EH (cell line): ENCODE measurements around the gene SEMA3F.

Experiments
- DNase-seq: peaks from one replicate; pipeline ENCODE4 v3.0.0-alpha.2; 2015; ENCODE audit warnings: low read depth

Gene SEMA3F

DNA sequence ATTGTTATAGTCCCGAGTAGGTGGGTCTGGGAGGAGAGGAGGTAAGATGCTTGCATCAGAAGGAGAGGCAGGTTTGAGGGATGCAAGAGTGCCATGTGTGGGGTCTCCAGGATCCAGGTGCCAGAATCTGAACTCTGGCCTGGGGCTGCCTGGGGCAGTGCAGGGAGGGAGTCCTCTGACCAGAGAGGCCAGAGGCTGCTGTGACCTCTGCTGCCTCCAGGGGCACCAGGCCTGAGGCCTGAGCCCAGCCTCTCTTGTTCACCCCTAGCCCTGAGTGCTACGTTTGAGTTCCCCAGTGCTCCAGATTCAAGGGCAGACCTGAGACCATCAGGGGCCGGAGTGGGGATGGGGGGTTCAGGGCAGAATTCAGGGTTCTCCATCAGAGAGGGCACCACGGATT lies 57.4 kb downstream of the SEMA3F start:
- DNase-seq, result no peak

DNA sequence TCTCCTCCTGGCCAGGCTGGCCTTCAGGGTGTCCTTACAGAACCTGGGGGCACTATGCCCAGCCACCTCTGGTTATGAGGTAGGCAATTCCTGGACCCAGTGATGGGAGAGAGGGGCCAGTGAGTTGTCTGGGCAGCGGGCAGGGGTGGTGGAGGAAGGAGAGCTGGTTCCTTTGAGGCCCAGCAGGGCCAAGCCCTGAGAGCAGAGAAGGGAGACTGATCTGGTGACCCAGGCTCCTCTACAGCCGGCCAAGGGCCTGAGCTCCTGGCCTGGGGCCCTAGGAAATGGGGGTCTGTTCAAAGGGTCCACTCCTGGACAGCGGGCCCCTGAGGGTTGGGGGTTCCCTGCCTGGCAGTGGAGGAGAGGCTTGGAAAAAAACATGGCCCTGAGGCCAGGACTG lies 57.8 kb downstream of the SEMA3F start:
- DNase-seq, result no peak

DNA sequence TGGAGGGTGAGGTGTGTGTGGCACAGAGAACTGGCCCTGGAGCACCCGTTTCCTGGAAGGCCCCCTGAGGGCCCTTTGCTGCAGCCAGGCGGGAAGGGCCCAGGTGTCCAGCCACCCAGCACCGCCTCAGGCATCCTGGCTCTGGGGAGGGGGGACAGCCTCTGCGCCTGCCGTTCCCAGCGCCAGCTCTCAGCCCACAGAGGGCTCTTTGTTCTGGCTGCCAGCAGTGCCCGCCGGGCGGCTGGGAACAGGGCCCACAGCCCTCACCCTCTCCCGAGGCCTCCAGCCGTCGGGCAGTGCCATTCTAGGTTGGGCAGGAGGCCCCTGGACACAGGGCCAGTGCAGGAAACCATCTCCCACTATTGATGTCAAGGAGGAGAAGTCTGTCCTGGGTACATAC lies 58.2 kb downstream of the SEMA3F start:
- DNase-seq, result no peak

DNA sequence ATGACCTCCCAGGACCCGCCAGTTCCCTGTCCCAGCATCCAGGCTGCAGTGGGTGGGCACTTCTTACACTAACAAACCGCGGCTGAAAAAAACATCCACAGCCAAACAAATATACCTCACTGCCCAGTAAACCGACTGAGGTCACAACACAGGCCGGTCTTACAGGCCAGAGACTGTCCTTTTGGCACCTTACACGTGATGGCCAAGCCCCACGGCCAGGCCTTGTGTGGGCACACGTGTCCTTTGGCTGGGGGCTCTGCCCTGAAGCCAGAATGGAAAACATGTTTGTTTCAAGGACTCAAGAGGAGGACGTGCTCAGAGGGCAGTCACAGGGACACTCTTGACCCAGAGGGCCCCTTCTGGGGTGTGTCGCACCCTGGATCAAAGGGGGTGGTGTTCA lies 59.7 kb downstream of the SEMA3F start:
- no peak for DNase-seq

DNA sequence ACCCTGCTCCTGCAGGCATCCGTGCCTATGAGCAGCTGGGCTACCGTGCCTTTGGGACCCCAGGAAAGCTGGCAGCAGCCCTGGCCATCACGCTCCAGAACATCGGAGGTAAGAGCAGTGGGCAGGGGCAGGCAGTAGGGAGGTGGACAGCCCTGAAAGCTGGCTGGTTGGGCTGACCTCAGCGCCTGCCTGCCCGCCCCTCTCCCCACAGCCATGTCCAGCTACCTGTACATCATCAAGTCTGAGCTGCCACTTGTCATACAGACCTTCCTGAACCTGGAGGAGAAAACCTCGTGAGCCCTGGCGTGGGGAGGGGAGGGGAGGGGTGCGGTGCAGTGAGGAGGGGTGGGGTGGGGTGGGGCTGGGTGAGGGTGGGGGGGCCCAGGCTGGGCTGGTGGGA lies 60.4 kb downstream of the SEMA3F start:
- DNase-seq, result no peak

DNA sequence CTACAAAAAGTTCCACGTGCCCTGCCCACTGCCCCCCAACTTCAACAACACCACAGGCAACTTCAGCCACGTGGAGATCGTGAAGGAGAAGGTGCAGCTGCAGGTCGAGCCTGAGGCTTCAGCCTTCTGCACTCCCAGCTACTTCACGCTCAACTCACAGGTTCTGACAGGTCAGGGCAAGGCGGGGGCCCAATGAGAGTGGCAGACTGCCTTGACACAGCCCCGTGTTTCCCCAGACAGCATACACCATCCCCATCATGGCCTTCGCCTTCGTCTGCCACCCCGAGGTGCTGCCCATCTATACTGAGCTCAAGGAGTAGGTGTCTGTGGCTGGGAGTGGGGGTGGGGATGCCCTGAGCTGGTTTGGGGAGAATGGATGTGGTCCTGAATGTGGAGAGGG lies 62.6 kb downstream of the SEMA3F start:
- no peak for DNase-seq

DNA sequence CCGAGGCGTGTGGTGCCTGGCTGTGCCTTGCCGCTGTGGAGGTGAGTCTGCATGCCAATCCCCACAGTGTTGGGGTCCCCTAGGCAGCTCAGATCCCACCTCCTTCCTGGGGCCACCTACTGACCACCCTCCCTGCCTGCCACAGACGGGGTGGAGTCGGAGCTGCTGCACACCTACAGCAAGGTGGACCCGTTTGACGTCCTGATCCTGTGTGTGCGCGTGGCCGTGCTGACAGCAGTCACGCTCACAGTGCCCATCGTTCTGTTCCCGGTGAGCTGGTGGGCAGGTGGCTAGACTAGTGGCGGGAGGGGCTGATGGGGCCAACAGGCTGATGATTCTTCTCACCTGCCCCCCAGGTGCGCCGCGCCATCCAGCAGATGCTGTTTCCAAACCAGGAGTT lies 63.3 kb downstream of the SEMA3F start:
- DNase-seq, result no peak

DNA sequence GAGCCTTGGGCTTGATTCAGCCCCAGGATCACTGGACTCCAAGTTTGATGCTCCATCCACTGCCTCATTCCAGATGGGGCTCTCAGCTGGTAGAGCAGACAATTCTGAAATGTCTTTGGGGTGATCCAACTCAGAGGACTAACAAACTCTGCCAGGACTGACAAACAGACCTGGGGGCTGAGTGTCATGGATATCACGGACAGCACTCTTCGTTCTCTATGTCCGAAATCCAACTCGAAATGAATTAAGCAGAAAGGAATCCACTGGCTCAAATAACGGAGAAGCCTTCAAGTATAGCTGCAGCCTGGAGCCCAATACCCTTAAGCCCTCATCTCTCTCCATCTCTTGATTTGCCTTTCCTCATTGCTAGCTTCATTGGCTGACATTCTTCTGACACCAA lies 64.2 kb downstream of the SEMA3F start:
- DNase-seq, result no peak

DNA sequence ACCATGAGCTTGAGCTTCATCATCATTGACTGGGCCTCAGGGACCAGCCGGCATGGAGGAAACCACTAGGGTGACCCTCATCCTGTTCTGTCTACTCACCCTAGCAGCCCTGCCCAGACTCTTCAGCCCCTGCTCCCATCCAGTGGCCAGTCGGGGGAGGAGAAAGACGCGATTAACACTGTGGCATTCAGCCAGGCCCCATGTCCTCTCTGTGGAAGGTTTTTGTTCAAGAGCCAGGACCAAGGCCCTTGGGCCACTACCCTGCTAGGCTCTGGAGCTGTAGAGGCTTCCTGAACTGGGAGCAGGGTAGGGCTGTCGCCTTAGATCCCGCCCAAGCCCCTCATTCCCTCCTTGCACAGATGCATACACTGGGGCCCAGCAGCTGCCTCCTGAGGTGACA lies 65.0 kb downstream of the SEMA3F start:
- no peak for DNase-seq

DNA sequence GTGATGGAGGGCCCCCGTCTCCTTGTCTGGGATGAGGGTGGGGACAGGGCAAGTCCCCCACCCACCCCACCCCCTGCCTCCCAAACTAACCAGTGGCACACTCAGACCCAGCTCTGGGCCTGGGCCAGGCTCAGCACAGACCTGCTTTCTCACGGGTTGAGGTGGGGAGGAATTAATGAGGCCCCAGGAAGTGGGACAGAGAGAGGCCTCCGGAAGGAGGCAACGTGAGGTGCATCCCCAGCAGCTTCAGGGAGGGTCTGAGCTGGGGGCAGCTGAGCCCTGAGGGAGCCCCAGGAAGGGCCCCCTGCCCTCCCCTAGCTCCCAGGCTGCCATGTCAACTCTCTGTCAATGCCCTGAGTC lies 65.9 kb downstream of the SEMA3F start:
- no peak for DNase-seq

DNA sequence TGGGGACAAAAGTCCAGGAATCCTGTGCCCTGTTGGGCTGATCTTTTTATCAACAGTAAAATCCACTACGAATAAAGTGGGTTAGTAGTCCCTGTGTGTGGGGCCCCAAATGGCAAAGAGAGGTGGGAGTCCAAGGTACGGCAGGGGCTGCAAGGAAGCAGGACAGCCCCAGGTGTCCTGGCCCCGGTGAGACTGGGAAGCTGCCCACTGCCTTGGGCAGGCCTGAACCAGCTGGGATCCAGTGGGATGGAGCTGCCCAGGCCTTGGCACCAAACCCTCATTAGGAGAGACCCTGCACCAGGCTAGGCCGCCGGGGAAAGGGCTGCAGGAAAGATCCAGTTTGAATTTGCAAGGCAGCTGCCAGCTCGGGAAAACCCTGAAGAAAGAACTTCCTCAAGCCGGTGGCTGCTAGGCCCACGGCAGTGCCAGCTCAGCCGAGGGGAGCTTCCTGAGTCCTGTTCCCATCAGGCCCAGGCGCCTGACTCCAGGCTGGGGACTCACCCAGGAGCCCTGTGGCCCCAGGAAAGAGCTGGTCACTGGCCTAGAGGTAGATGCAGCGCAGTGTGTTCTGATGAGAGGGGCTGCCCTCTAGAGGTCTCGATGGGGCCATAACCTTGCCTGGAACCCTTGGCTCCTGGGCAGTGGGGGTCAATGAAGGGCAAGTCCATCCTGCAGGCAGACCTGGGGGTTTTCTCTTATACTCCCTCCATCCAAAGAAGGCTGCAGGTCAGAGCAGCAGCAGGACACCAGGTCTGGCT lies 66.5 kb downstream of the SEMA3F start:
- no peak for DNase-seq

DNA sequence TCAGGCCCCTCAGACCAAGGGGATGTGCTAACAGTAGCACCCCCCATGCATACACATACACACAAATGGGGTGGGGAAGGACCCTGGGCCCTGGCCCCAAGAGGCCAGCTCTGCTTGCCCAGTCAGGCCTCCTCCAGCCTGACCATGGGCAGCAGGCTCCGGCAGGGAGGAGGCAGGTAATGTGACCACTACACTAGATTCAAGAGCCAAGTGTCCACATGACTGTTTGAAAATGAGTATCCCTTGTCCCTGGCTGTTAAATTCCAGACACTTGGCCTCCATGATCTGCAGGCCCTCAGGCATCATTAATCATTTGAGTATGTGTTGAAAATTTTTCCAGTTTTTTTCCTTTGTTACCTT lies 67.0 kb downstream of the SEMA3F start:
- no peak for DNase-seq

DNA sequence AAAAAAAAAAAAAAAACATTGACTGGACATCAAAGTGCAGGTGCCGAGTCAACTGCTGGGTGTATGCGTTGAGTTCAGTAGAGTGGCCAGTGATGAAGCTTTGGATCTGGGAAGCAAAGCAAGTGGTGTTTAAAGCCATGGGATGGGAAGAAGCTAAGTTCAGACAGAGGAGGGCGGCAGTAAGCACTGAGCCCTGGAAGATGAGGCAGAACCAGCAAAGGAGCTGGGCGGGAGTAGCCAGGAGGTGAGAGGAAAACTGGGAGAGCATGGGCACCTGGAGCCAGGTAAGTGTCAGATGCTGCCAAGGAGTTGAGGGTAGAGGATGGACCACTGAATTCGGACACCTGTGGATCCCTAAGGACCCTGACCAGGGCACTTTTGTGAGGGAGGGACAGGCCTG lies 69.5 kb downstream of the SEMA3F start:
- DNase-seq, result no peak

DNA sequence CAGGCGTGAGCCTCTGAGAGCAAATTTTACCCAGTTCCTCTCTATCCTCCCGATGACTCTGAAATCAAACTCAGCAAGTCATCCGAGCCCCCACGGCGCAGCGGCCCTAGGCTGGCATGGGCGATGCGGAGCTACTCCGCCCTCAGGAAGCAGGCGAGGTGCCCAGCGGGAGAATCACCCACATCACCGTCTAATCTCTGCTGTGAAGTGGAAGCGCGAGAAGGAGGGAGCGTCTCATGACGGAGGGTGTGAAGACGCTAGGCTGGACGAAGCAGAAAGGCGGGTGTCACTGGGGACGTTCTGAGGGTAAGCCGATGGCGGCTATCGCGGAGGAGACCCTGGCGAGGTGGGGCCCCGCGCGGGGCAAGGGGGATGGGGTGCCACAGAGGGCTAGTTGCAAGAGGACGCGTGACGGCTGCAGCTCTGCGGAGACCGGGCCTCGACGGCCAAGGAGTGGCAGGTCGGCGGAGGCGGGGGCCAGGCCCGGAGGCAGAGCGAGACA lies 71.8 kb downstream of the SEMA3F start:
- peak; percentile 59 for DNase-seq

DNA sequence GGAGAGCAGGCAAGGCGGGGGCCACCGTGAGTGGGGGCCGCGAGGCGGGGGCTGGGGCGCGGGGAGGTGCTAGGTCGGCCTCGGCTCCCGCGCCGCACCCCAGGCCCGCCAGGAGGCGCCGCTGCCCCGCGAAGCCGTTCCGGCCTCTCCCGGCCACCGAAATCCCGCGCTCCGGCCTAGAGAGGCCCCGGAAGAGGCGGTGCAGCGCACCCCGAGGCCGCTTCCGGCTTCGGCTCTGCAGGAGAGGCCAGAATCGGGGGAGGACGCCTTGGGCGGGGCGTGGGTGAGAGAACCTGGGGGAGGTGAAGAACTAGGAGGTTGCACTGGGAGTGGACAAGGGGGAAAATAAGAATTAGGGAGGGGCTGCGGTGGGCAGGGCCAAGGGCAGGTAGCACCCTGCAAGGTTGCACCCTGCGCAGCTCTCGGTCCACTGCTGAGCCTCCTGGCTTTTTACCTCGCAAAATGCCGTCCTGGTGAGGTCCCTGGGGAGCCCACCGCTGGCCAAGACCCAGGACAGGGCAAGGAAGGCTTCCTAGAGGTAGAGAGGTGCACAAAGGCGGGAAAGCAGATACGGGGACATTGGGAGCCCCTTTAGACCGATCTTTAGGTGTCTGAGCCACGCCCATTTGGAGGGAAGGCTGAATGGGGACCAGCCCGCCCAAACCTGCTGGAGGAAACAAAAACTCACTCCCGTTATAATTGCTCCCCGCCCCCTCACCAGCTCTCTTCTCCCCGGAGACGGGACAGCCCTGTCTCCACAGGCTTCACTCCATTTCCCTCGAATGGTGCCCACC lies 72.5 kb downstream of the SEMA3F start:
- DNase-seq, result peak; percentile 89

DNA sequence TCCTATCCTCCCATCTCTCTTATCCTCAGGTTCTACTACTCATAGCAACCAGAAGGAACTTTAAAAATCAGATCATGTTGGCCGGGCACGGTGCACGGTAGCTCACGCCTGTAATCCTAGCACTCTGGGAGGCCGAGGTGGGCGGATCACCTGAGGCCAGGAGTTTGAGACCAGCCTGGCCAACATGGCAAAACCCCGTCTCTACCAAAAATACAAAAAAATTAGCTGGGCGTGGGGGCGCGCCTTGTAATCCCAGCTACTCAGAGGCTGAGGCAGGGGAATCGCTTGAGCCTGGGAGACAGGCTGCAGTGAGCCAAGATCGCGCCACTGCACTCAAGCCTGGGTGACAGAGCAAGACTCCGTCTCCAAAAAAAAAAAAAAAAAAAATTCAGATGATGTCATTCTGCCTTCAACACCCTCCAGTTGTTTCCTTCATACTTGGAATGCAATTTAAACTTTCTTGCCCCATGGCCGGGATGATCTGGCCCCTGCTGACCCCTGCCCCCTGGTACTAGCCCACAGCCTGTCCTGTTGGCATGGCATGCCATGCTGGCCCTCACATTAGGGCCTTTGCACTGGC lies 73.2 kb downstream of the SEMA3F start:
- DNase-seq, result peak; percentile 32

DNA sequence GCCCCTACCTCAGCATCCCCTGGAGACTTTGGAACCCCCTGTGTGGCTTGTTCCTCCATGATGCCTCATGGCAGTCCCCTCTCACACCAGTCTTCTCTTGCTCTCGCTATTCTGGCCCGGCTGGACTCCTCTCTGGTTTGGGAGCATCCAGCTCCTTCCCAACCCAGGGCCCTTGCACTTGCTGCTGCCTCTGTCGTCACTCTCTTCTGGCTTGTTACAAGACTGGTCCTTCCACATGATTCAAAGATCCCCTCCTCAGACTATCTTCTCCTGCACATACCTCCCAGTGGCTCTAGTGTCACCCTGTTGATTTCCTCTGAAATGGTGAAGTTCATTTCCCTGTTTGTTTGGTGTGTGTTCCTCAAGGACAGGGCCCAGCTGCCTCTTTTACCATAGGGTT lies 74.4 kb downstream of the SEMA3F start:
- DNase-seq, result no peak

DNA sequence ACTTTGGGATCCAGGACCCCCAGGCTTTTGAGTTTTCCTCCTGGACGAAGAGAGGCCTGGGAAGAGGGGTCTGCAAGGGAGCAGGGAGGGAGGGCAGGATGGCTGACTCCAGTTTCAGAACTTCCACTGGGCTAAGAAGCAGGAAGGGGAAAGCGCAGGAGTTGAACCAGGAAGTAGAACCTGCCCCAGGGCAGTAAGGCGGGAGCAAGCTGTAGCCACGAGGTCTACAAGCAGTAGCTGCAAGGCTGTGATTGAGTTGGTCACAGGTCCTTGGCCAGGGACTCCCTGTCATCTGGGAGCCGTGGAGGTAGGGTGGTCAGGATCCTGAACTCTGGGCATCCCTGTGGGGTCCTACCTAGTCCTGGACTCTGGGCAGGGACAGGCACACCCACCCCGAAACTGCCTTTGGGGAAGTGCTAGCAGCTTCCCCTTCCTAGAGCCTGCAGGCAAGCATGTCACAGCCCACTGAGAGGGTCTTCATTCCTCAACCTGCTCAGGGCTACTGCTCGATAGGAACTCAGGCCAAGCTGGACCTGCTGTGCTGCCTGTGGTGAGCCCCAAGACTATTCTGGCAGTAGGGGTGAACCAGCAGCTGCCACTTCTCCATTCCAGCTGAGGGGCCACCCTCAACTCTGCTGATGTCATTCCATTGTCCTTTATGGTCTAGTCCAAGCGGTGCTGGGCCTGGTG lies 75.1 kb downstream of the SEMA3F start:
- no peak for DNase-seq

DNA sequence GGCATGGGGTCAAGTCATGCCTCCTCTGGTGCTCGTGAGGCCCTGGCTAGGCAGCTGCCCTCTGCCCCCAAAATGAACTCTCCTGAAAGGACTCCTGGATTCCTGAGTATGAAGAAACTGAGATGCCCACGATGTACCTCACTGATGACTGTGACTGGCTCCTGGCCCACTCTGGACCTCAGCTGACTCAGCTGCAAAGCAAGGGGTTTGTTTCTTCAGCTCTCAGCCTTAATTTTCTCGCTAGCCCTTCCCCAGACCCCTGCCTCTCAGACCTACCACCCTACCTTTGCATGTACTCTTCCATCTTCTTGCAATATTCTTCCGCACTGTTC lies 75.6 kb downstream of the SEMA3F start:
- DNase-seq, result peak; percentile 29

DNA sequence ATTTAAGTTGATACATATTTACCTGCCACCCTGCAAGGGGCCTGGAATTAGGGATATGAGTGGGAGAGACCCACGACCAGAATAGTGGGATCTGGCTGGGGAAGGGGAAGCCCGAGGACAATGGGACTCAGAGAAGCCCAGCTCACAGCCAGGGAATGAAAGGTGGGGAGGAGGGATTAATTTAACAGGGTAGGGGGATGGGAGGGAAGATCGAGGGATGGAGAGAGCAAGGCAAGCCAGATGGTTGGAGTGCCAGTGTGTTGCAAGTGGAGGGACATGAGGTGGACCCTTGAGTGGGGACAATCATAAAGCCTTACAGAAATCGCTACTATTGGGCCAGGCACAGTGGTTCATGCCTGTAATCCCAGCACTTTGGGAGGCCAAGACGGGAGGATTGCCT lies 76.5 kb downstream of the SEMA3F start:
- DNase-seq, result no peak

DNA sequence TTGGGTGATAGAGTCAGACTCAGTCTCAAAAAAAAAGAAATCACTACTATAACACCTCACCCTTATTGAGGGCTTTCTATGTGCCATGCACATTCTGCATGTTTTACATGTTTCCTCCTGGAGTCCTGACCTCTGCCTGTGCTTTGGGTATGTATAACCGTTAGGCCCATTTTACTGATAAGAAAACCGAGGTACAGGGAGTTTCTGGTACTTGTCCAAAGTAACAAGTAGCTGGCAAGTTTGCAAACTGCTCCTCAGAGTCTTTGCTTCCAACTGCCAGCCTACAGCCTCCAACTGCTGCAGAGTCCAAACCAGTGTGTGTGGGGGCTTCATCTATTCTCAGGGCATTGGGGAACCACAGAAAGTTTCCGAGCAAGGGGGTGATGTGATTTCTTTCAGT lies 77.2 kb downstream of the SEMA3F start:
- no peak for DNase-seq

DNA sequence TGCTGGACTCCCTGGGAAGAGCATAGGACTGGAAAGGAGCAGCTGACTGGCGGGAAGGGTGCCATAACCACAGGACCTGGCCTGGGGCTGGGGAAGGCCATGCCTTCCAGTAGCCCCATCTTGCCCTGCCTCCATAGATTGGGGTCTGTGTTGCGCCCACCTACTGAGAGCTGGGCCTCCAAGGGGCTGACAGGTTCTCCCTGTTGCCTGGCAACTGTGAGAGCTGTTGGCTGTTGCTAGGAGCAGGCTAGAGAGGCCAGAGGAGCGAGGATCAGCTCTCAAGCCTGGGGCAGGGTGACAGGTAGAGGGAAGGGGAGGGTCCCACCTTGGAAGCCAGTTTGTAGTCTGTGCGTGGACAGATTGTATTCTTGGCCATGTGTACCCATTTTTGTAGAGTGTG lies 78.1 kb downstream of the SEMA3F start:
- no peak for DNase-seq
